ENCODE results near the gene ZBTB25.

ZBTB25 gene

GRCh38 chr14:64454671-64455070, 49.0 kb downstream of the ZBTB25 start:
- Histone ChIP-seq H3K9ac (ENCODE audit: low read depth, low read length) (no peak overlapping the region), H3K4me1 (ENCODE audit: insufficient read depth, low read length) (no peaks in the 10 kb centered on the region), H3K36me3 (ENCODE audit: insufficient read depth, low read length) (peaks cover 49% of the 10 kb centered on the region), H3K9me3 (ENCODE audit: control insufficient read depth, insufficient read depth, low read length) (no peaks in the 10 kb centered on the region)

DNA sequence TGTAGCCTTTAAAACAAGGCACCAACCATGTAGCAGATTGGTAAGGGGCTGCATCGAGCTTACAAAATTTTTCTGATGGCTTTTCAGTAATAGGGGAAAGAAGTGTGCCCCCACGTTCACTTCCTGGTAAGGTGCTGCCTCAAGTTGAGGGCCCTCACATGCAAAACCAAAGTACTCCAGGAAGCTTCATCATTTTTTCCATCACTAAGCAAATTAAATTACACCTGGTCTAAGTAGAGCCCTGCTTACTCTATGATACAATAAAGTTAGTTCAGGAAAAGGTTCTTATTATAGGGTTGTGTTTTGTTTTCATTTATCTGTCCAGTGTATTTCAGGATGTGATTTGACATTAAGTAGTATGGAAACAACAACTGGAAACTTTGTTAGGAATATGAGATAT, 53.4 kb downstream of the ZBTB25 start:
- no peaks in the 10 kb centered on the region for H3K9me3 ChIP-seq (ENCODE audit: control insufficient read depth, insufficient read depth, low read length)
- peaks cover 42% of the 10 kb centered on the region for H3K36me3 ChIP-seq (ENCODE audit: insufficient read depth, low read length)
- H3K9ac ChIP-seq (ENCODE audit: low read depth, low read length), result no peak overlapping the region
- H3K4me1 ChIP-seq (ENCODE audit: insufficient read depth, low read length), result no peaks in the 10 kb centered on the region; the same call in 1 of the 2 replicates

- no peaks in the 10 kb centered on the region; the same call in 1 of the 2 replicates for H3K4me1 ChIP-seq (ENCODE audit: insufficient read depth, low read length)
- H3K36me3 ChIP-seq (ENCODE audit: insufficient read depth, low read length), result peaks cover 34% of the 10 kb centered on the region
- no peak overlapping the region for H3K9ac ChIP-seq (ENCODE audit: low read depth, low read length)
- no peaks in the 10 kb centered on the region for H3K9me3 ChIP-seq (ENCODE audit: control insufficient read depth, insufficient read depth, low read length)
Observed at GRCh38 chr14:64447876-64448670, 55.6 kb downstream of the ZBTB25 start.

- no peak overlapping the region for H3K9ac ChIP-seq (ENCODE audit: low read depth, low read length)
Observed at GRCh38 chr14:64444984-64445845, 58.4 kb downstream of the ZBTB25 start.

GRCh38 chr14:64444140-64444539, 59.5 kb downstream of the ZBTB25 start:
- no peak overlapping the region for H3K9ac ChIP-seq (ENCODE audit: low read depth, low read length)
- no peaks in the 10 kb centered on the region for H3K9me3 ChIP-seq (ENCODE audit: control insufficient read depth, insufficient read depth, low read length)
- H3K36me3 ChIP-seq (ENCODE audit: insufficient read depth, low read length), result peaks cover 41% of the 10 kb centered on the region
- H3K4me1 ChIP-seq (ENCODE audit: insufficient read depth, low read length), result no peaks in the 10 kb centered on the region; the same call in 1 of the 2 replicates

More at GRCh38 chr14:64444984-64445845, 58.4 kb downstream of the ZBTB25 start:
- Histone ChIP-seq H3K4me1 (ENCODE audit: insufficient read depth, low read length) (no peaks in the 10 kb centered on the region; the same call in 1 of the 2 replicates), H3K9me3 (ENCODE audit: control insufficient read depth, insufficient read depth, low read length) (no peaks in the 10 kb centered on the region), H3K36me3 (ENCODE audit: insufficient read depth, low read length) (peaks cover 44% of the 10 kb centered on the region)

DNA sequence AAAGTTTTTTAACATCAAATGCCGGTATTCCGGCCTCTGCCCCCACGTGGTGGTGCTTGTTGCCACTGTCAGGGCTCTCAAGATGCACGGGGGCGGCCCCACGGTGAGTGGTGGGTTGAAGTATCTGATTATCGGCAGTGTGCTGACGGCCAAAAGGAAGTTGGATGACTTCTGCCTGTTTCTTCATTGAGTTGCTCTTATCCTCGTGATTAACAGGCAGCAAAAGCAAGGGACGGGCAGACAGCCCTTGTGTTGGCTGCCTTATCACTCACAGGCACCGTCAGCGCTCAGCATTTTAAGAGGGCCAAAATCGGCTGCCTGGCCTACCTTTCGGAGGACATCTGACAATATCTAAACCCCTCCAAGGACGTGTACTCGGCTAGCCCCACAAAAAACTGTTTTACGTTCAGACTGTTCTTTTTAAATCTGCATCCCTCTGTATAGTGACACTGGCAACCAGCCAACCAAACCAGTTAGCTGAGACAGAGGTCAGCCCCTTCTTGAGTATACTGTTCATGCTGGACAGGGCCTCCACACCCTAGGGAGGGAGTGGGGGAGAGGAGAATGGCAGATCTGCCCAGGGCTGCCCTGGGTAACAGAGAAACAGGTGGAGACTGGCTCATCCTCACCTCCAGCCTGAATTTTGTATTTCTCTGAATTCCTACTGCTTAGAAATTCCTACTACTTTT, 61.2 kb downstream of the ZBTB25 start:
- Histone ChIP-seq H3K36me3 (ENCODE audit: insufficient read depth, low read length) (peaks cover 44% of the 10 kb centered on the region; the same call in 1 of the 2 replicates), H3K9me3 (ENCODE audit: control insufficient read depth, insufficient read depth, low read length) (no peaks in the 10 kb centered on the region), H3K9ac (ENCODE audit: low read depth, low read length) (no peak overlapping the region), H3K4me1 (ENCODE audit: insufficient read depth, low read length) (peaks cover 7% of the 10 kb centered on the region)

DNA sequence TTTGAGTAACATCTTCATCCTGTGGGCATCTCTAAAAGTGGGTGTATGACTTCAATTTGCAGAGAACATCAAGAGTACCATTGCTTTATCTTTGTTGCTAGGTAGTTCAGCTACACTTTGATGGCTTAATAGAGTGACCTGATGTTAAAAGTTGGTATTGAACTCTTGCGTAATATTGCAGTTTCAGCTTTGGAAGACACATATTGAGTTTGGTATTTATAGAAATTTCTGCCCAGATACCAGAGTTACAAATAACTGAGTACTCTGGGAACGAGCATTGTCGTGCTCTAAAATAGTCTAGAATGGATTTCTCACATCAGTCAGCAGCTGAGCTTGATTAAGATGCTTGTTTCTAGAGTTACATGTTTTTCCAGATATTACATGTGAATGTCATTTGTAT, 63.1 kb downstream of the ZBTB25 start:
- Histone ChIP-seq H3K4me1 (ENCODE audit: insufficient read depth, low read length) (peaks cover 7% of the 10 kb centered on the region), H3K36me3 (ENCODE audit: insufficient read depth, low read length) (peaks cover 49% of the 10 kb centered on the region; the same call in 1 of the 2 replicates), H3K9me3 (ENCODE audit: control insufficient read depth, insufficient read depth, low read length) (no peaks in the 10 kb centered on the region), H3K9ac (ENCODE audit: low read depth, low read length) (no peak overlapping the region)

DNA sequence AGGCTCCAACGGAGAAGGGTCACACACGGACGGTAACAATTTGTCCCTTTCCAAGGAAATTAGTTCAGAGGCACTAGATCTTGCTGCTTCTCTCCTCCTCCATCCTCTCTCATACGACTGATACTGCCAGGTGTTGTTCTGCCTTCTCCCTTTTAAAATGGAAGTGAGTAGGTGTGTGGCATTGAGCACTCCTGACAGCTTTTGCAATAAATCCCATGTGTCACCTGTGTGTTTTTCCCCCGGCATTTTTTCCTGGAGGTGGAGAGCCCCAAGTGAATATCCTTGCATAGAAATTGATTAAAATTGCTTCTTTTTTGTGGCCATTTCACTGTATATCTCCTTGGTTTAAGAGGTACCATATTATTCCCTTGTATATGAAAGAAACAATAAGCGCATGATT, 64.5 kb downstream of the ZBTB25 start:
- H3K9ac ChIP-seq (ENCODE audit: low read depth, low read length), result no peak overlapping the region
- H3K4me1 ChIP-seq (ENCODE audit: insufficient read depth, low read length), result peaks cover 7% of the 10 kb centered on the region
- H3K9me3 ChIP-seq (ENCODE audit: control insufficient read depth, insufficient read depth, low read length), result no peaks in the 10 kb centered on the region
- H3K36me3 ChIP-seq (ENCODE audit: insufficient read depth, low read length), result peaks cover 47% of the 10 kb centered on the region; the same call in 1 of the 2 replicates

GRCh38 chr14:64438181-64438841, 65.3 kb downstream of the ZBTB25 start:
- no peaks in the 10 kb centered on the region for H3K9me3 ChIP-seq (ENCODE audit: control insufficient read depth, insufficient read depth, low read length)
- H3K4me1 ChIP-seq (ENCODE audit: insufficient read depth, low read length), result peaks cover 7% of the 10 kb centered on the region
- no peak overlapping the region for H3K9ac ChIP-seq (ENCODE audit: low read depth, low read length)
- H3K36me3 ChIP-seq (ENCODE audit: insufficient read depth, low read length), result peaks cover 48% of the 10 kb centered on the region

DNA sequence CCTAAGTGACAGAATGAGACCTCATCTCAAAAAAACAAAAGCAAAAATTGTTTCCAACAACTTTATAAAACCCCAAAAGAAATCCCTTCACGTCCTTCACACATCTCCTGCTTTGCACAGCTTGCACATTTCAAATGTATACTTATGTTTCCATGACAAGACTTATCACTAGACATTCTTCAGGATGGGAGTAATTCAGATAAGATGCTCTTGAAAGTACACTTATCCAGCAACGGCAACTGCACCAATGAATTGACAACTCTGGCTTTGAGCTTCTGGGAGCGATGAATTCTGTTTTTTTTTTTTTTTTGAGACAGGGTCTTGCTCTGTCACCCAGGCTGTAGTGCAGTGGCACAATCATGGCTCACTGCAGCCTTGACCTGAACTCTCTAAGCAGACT, 69.1 kb downstream of the ZBTB25 start:
- Histone ChIP-seq H3K4me1 (ENCODE audit: insufficient read depth, low read length) (peaks cover 7% of the 10 kb centered on the region), H3K9ac (ENCODE audit: low read depth, low read length) (no peak overlapping the region), H3K36me3 (ENCODE audit: insufficient read depth, low read length) (peaks cover 53% of the 10 kb centered on the region), H3K9me3 (ENCODE audit: control insufficient read depth, insufficient read depth, low read length) (no peaks in the 10 kb centered on the region)

- Histone ChIP-seq H3K36me3 (ENCODE audit: insufficient read depth, low read length) (peaks cover 43% of the 10 kb centered on the region), H3K4me1 (ENCODE audit: insufficient read depth, low read length) (peaks cover 5% of the 10 kb centered on the region; the same call in 1 of the 2 replicates)
Observed at GRCh38 chr14:64423987-64424386, 79.7 kb downstream of the ZBTB25 start.

GRCh38 chr14:64422756-64423155, 80.9 kb downstream of the ZBTB25 start:
- peaks cover 5% of the 10 kb centered on the region; the same call in 1 of the 2 replicates for H3K4me1 ChIP-seq (ENCODE audit: insufficient read depth, low read length)
- H3K9me3 ChIP-seq (ENCODE audit: control insufficient read depth, insufficient read depth, low read length), result no peaks in the 10 kb centered on the region
- H3K36me3 ChIP-seq (ENCODE audit: insufficient read depth, low read length), result peaks cover 48% of the 10 kb centered on the region
- H3K9ac ChIP-seq (ENCODE audit: low read depth, low read length), result no peak overlapping the region

More at GRCh38 chr14:64423987-64424386, 79.7 kb downstream of the ZBTB25 start:
- no peaks in the 10 kb centered on the region for H3K9me3 ChIP-seq (ENCODE audit: control insufficient read depth, insufficient read depth, low read length)
- no peak overlapping the region for H3K9ac ChIP-seq (ENCODE audit: low read depth, low read length)

- Histone ChIP-seq H3K9ac (ENCODE audit: low read depth, low read length) (no peak overlapping the region), H3K4me1 (ENCODE audit: insufficient read depth, low read length) (peaks cover 5% of the 10 kb centered on the region; the same call in 1 of the 2 replicates), H3K36me3 (ENCODE audit: insufficient read depth, low read length) (peaks cover 55% of the 10 kb centered on the region), H3K9me3 (ENCODE audit: control insufficient read depth, insufficient read depth, low read length) (no peaks in the 10 kb centered on the region)
Observed at GRCh38 chr14:64422005-64422404, 81.6 kb downstream of the ZBTB25 start.

Data from ES-I3 (cell line).